IMR-90 (cell line): ENCODE measurements around the gene SUN1. TPM values are rescaled to one million over a fixed set of nuclear protein-coding genes. Genes with fewer than 3 reads are reported as not detected.

Source experiments
- ATAC-seq: fragments of 200-7000 bp; cut with Tn5 transposase; 2 replicates; pipeline ENCODE4 v1.9.1; 2020; ENCODE audit warnings: low read depth, mild to moderate bottlenecking, moderate library complexity
- BruUV-seq: library from RNA; stranded (reverse); fragments of 400-500 nt; replicated peaks from 2 replicates; lab custom pipeline; 2021; lab: Mats Ljungman, UMichigan
- CTCF ChIA-PET: fragments of 300-600 bp; formaldehyde crosslinking; extraction: SDS; loops from one replicate; lab custom pipeline; 2021; ENCODE audit warnings: antibody characterized with exemption; lab: Yijun Ruan, JAX
- POLR2A ChIA-PET: fragments of 300-600 bp; sonication (Branson Sonifier 250); formaldehyde crosslinking; loops from one replicate; lab custom pipeline; 2022; ENCODE audit warnings: antibody characterized with exemption; ENCODE audit not compliant: unreplicated experiment; lab: Charles Lee
- DNase-seq: peaks from one replicate; pipeline ENCODE4 v3.0.0; 2013
- H2AFZ ChIP-seq: replicated peaks from 2 replicates; pipeline ENCODE3; 2013; ENCODE audit warnings: low read length, mild to moderate bottlenecking; ENCODE audit not compliant: poor library complexity
- H2AK5ac ChIP-seq: 2 replicates; pipeline ENCODE4 v1.6.1; 2013; ENCODE audit warnings: low read depth, low read length, inconsistent platforms
- H2AK9ac ChIP-seq: replicated peaks from 2 replicates; pipeline ENCODE3; 2013; ENCODE audit warnings: mild to moderate bottlenecking, low read depth, low read length, moderate library complexity; ENCODE audit not compliant: poor library complexity
- H2BK120ac ChIP-seq: 2 replicates; pipeline ENCODE4 v1.6.1; 2013; ENCODE audit warnings: low read depth, low read length, inconsistent platforms
- H2BK15ac ChIP-seq: 3 replicates; pipeline ENCODE4 v1.6.1; 2013; ENCODE audit warnings: low read depth, low read length, inconsistent platforms
- H2BK20ac ChIP-seq: 2 replicates; pipeline ENCODE4 v1.6.1; 2013; ENCODE audit warnings: low read depth, mild to moderate bottlenecking, inconsistent platforms, low read length, moderate library complexity
- H2BK5ac ChIP-seq: 2 replicates; pipeline ENCODE4 v1.6.1; 2013; ENCODE audit warnings: mild to moderate bottlenecking, low read depth, low read length, inconsistent platforms; ENCODE audit not compliant: poor library complexity, severe bottlenecking
- H3K14ac ChIP-seq: replicated peaks from 2 replicates; pipeline ENCODE4 v1.6.1; 2013; ENCODE audit warnings: low read depth, low read length, inconsistent platforms
- H3K18ac ChIP-seq: 2 replicates; pipeline ENCODE4 v1.6.1; 2013; ENCODE audit warnings: low read depth, low read length, control low read depth
- H3K23ac ChIP-seq: 2 replicates; pipeline ENCODE4 v1.6.1; 2013; ENCODE audit warnings: low read depth, low read length, inconsistent platforms
- H3K27ac ChIP-seq: 2 replicates; pipeline ENCODE4 v1.5.1; 2013; ENCODE audit warnings: mild to moderate bottlenecking, control low read depth, low read length; ENCODE audit not compliant: insufficient read depth
- H3K27me3 ChIP-seq: 2 replicates; pipeline ENCODE4 v1.6.1; 2013; ENCODE audit warnings: low read length; ENCODE audit not compliant: control insufficient read depth, insufficient read depth
- H3K36me3 ChIP-seq: 2 replicates; pipeline ENCODE4 v1.6.1; 2013; ENCODE audit warnings: low read length, mixed read lengths; ENCODE audit not compliant: control insufficient read depth, insufficient read depth
- H3K4ac ChIP-seq: 2 replicates; pipeline ENCODE4 v1.6.1; 2013; ENCODE audit warnings: low read depth, low read length, inconsistent platforms
- H3K4me1 ChIP-seq: 2 replicates; pipeline ENCODE4 v1.6.1; 2013; ENCODE audit warnings: low read length, mixed read lengths; ENCODE audit not compliant: control insufficient read depth, insufficient read depth
- H3K4me2 ChIP-seq: 2 replicates; pipeline ENCODE4 v1.6.1; 2013; ENCODE audit warnings: low read depth, mild to moderate bottlenecking, control low read depth, low read length, moderate library complexity
- H3K4me3 ChIP-seq: 2 replicates; pipeline ENCODE4 v1.5.1; 2013; ENCODE audit warnings: low read depth, mild to moderate bottlenecking, control low read depth, low read length, moderate library complexity; ENCODE audit not compliant: insufficient read depth
- H3K56ac ChIP-seq: 2 replicates; pipeline ENCODE4 v1.6.1; 2013; ENCODE audit warnings: low read length, inconsistent platforms; ENCODE audit not compliant: insufficient read depth; ENCODE audit errors: extremely low read depth
- H3K79me1 ChIP-seq, 2 experiments: 2 replicates each; pipeline ENCODE4 v1.6.1; 2013; ENCODE audit warnings: low read length in 2 of 2, inconsistent platforms in 1 of 2, low read depth in 1 of 2
- H3K9ac ChIP-seq: 2 replicates; pipeline ENCODE4 v1.6.1; 2013; ENCODE audit warnings: low read depth, low read length, control low read depth
- H3K9me1 ChIP-seq: 2 replicates; pipeline ENCODE4 v1.6.1; 2013; ENCODE audit warnings: low read length, inconsistent platforms; ENCODE audit not compliant: insufficient read depth
- H3K9me3 ChIP-seq: 2 replicates; pipeline ENCODE4 v1.6.1; 2013; ENCODE audit warnings: low read length; ENCODE audit not compliant: control insufficient read depth, insufficient read depth
- H4K20me1 ChIP-seq: 2 replicates; pipeline ENCODE4 v1.6.1; 2013; ENCODE audit warnings: low read length, inconsistent platforms; ENCODE audit not compliant: insufficient read depth
- H4K5ac ChIP-seq: 2 replicates; pipeline ENCODE4 v1.6.1; 2013; ENCODE audit warnings: mild to moderate bottlenecking, low read depth, low read length, control low read depth
- H4K8ac ChIP-seq, 2 experiments: 2 replicates each; pipeline ENCODE4 v1.6.1; 2013; ENCODE audit warnings: low read depth in 2 of 2, low read length in 2 of 2, control low read depth in 1 of 2, inconsistent platforms in 1 of 2
- H4K91ac ChIP-seq: 2 replicates; pipeline ENCODE4 v1.6.1; 2013; ENCODE audit warnings: low read depth, low read length, inconsistent platforms; ENCODE audit not compliant: insufficient read depth
- ELK1 ChIP-seq: fragments of 150-350 bp; IDR thresholded peaks from 2 replicates; pipeline ENCODE4 v1.6.1; 2016; ENCODE audit warnings: low read depth, mild to moderate bottlenecking, low read length, moderate library complexity, borderline replicate concordance
- FOS ChIP-seq: fragments of 150-350 bp; IDR thresholded peaks from 2 replicates; pipeline ENCODE4 v1.6.1; 2016; ENCODE audit warnings: low read depth, low read length
- MAFK ChIP-seq: IDR thresholded peaks from 2 replicates; pipeline ENCODE4 v1.6.1; 2012; ENCODE audit warnings: low read depth, low read length, improper control_type of control experiment
- POLR2A ChIP-seq: IDR thresholded peaks from 2 replicates; pipeline ENCODE4 v1.6.1; 2012; ENCODE audit warnings: mild to moderate bottlenecking, low read depth, low read length
- RAD21 ChIP-seq: IDR thresholded peaks from 2 replicates; pipeline ENCODE4 v1.6.1; 2012; ENCODE audit warnings: low read length, improper control_type of control experiment
- RCOR1 ChIP-seq: IDR thresholded peaks from 2 replicates; pipeline ENCODE4 v1.6.1; 2012; ENCODE audit warnings: mild to moderate bottlenecking, low read length, improper control_type of control experiment; ENCODE audit not compliant: insufficient replicate concordance
- RFX5 ChIP-seq: IDR thresholded peaks from 2 replicates; pipeline ENCODE4 v1.8.0; 2012; ENCODE audit warnings: low read depth, mild to moderate bottlenecking, low read length, moderate library complexity
- USF2 ChIP-seq: fragments of 150-350 bp; IDR thresholded peaks from 2 replicates; pipeline ENCODE4 v1.6.1; 2017; ENCODE audit warnings: mild to moderate bottlenecking, antibody characterized with exemption, low read length, low read depth
- WGBS, 2 experiments: methylation state at CpG; one replicate each; pipeline versions ENCODE4 v1.1.5 to v1.1.7; 2013; ENCODE audit warnings: missing lambda C conversion rate in 2 of 2; ENCODE audit not compliant: insufficient read length in 1 of 2; ENCODE audit errors: extremely low coverage in 2 of 2; 5-methylcytosine and 5-hydroxymethylcytosine counted together
- dilution Hi-C: fragments of 300-500 bp; cut with HindIII; formaldehyde crosslinking; loops from one replicate; pipeline ENCODE4 v1.14.3; 2018; ENCODE audit warnings: low sequenced_read_pairs; ENCODE audit not compliant: unreplicated experiment
- in situ Hi-C: fragments of 300-500 bp; cut with MboI; formaldehyde crosslinking; loops from 3 replicates; pipeline ENCODE4 v1.14.3; 2019; ENCODE audit warnings: low sequenced_read_pairs, inconsistent platforms, mixed read lengths
- intact Hi-C: fragments of 100-400 bp; cut with micrococcal nuclease; formaldehyde crosslinking; loops from 2 replicates; pipeline ENCODE4 v1.10.0; 2022
- polyA plus RNA-seq, 3 experiments: library from polyadenylated mRNA; depleted of rRNA; stranded (reverse); fragments of >200 nt; gene quantifications; 2 replicates each; pipeline ENCODE4 v1.2.3, GENCODE V29; 2012; ENCODE audit warnings: low replicate concordance in 1 of 3
- total RNA-seq: library from RNA; depleted of rRNA; stranded (reverse); fragments of >200 nt; gene quantifications from 2 replicates; pipeline ENCODE4 v1.2.3, GENCODE V29; 2012
- TF ChIP-seq, protein P1 (sequence below): conservative IDR thresholded peaks from 2 replicates; pipeline ENCODE4 v1.5.1; 2012; ENCODE audit warnings: mild to moderate bottlenecking, low read depth, low read length, improper control_type of control experiment

SUN1 gene
- total and polyA plus RNA-seq, 2 of the 4 experiments (the other 2 are of a cell fraction), result 113 to 239 TPM

- peak overlapping the region; percentile 82 for H2BK120ac ChIP-seq
- WGBS, 2 experiments, result 95% methylated on average over 2 of the region's 11 CpGs; no CpG with 5 or more reads in 1 of the 2 experiments
- no peak overlapping the region for H3K56ac ChIP-seq
- peak overlapping the region; percentile 14; the same call in 1 of the 2 replicates for H3K18ac ChIP-seq
- H3K4me3 ChIP-seq, result no peak overlapping the region
- H3K9ac ChIP-seq, result no peak overlapping the region
- POLR2A ChIA-PET, result interaction anchor here (0.6 kb wide), 1 partner anchor 12 kb away, joined by 4 read pairs; no protein-coding TSS in a partner anchor
- H2BK5ac ChIP-seq, result peak overlapping the region; percentile 62
- peaks cover 50% of the 10 kb centered on the region for H4K20me1 ChIP-seq
- H4K8ac ChIP-seq, result peak overlapping the region in 1 of 2 experiments; percentile 15; a peak in 1 of 4 replicates
- H2AFZ ChIP-seq, result no peak overlapping the region
- H2BK15ac ChIP-seq, result peak overlapping the region; percentile 19; the same call in 1 of the 3 replicates
- H2AK9ac ChIP-seq, result no peak overlapping the region
- no peaks in the 10 kb centered on the region for H3K27me3 ChIP-seq
- peak overlapping the region; percentile 12; the same call in 1 of the 2 replicates for H4K5ac ChIP-seq
- peaks cover 37% of the 10 kb centered on the region for H3K9me1 ChIP-seq
- dilution Hi-C loops (no loop called here), in situ Hi-C loops (no loop called here), intact Hi-C loops (no loop called here)
- BruUV-seq, result no TSS peak
- H2BK20ac ChIP-seq, result peak overlapping the region; percentile 88
- ATAC-seq (no peak), DNase-seq (no peak)
- 0 out of 2 replicates have a peak overlapping the region, but pooled peaks have one; percentile 47 for H3K23ac ChIP-seq
- peak overlapping the region; percentile 52; the same call in 1 of the 2 replicates for H3K14ac ChIP-seq
- peak overlapping the region; percentile 78; the same call in 1 of the 2 replicates for H3K27ac ChIP-seq
- peaks cover 3% of the 10 kb centered on the region for H3K36me3 ChIP-seq
- CTCF ChIA-PET, result no interaction called here
- H4K91ac ChIP-seq, result peak overlapping the region; percentile 44
- H3K4ac ChIP-seq, result peak overlapping the region; percentile 68
- no peaks in the 10 kb centered on the region for H3K9me3 ChIP-seq
- H3K4me1 ChIP-seq, result peaks cover 19% of the 10 kb centered on the region
- H3K4me2 ChIP-seq, result no peak overlapping the region
- peak overlapping the region; percentile 77; the same call in 1 of the 2 replicates for H2AK5ac ChIP-seq
- peaks cover 6 to 71% of the 10 kb centered on the region in 2 experiments for H3K79me1 ChIP-seq
- TF ChIP-seq RFX5, result no peak
- TF ChIP-seq ELK1, result no peak
- TF ChIP-seq POLR2A, result no peak
- no peak for TF ChIP-seq USF2
- TF ChIP-seq, protein P1, sequence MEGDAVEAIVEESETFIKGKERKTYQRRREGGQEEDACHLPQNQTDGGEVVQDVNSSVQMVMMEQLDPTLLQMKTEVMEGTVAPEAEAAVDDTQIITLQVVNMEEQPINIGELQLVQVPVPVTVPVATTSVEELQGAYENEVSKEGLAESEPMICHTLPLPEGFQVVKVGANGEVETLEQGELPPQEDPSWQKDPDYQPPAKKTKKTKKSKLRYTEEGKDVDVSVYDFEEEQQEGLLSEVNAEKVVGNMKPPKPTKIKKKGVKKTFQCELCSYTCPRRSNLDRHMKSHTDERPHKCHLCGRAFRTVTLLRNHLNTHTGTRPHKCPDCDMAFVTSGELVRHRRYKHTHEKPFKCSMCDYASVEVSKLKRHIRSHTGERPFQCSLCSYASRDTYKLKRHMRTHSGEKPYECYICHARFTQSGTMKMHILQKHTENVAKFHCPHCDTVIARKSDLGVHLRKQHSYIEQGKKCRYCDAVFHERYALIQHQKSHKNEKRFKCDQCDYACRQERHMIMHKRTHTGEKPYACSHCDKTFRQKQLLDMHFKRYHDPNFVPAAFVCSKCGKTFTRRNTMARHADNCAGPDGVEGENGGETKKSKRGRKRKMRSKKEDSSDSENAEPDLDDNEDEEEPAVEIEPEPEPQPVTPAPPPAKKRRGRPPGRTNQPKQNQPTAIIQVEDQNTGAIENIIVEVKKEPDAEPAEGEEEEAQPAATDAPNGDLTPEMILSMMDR, result no peak
- no peak for TF ChIP-seq FOS
- TF ChIP-seq RAD21, result no peak
- TF ChIP-seq MAFK, result no peak
- no peak for TF ChIP-seq RCOR1
These were observed 7.6 kb upstream of the SUN1 start for GRCh38 chr7:824664-825063.
